ENCODE results near the gene ZBTB49. TPM values are rescaled to one million over a fixed set of nuclear protein-coding genes. Genes with fewer than 3 reads are reported as not detected.

ZBTB49 gene
- total and polyA plus RNA-seq, 2 of the 13 experiments (the other 11 are each of a cell fraction or from before 2014, with no cell fraction given), result 3.3 to 4.3 TPM

DNA sequence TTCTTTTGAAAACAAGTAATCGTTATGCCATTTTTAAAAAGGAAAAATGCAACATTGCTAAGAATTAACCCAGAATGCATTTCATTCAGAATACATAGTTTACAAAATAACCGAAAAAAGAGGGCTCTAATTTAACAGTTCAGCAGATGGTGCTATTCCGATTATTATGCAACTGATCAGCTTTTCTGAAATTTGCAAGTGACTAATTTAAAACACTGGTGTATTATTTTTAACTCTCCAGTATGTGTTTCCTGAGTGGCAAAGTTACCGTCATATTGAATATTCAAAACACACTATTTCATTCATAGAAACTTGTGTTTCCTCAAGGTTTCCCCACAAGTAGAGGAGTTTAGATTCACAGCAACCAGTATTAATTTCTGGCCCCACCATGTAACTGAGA, 21.1 kb downstream of the ZBTB49 start (continued):
- TF ChIP-seq ZNF260 (CRISPR knock-in tag; IDR thresholded peaks at IDR 0.05; ENCODE audit: borderline replicate concordance, low read depth) (no peak), ZNF264 (CRISPR knock-in tag; IDR thresholded peaks at IDR 0.05) (no peak), TBP (CRISPR knock-in tag; IDR thresholded peaks at IDR 0.05) (no peak), SNAI1 (CRISPR knock-in tag; IDR thresholded peaks at IDR 0.05; ENCODE audit: borderline replicate concordance) (no peak), ONECUT2 (CRISPR knock-in tag; IDR thresholded peaks at IDR 0.05) (no peak)

DNA sequence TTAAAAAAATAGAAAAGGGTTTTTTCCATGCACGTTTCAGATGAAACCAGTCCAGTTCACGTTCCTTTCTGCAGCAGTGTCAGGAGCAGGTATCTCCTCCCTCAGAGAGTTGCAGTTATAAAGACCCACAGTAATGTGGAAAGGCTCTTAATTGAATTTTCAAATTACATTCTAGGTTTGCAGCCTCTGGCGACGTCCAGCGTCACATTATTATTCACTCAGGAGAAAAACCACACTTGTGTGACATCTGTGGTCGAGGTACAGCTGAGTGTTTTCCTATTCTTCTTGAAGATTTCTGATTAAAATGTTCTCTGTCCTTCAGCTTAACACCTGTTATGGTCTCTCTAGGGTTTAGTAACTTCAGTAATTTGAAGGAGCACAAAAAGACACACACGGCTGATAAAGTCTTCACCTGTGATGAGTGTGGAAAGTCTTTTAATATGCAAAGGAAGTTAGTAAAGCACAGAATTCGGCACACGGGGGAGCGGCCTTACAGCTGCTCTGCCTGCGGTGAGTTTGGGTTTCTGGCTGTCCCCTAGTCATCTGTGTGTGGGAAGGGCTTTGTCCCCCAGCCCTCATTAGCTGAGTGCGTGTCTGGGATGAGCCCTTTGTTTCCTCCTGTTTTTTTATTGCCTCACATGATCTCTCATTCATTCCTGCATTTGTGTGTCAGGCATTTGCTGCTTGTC, 25.6 kb downstream of the ZBTB49 start:
- Histone ChIP-seq H3K27me3 (ENCODE audit: control insufficient read depth in 1 of 2, insufficient read depth in 2 of 2, low read length in 2 of 2) (no peaks in the 10 kb centered on the region), H3K4me1 (ENCODE audit: insufficient read depth, low read length) (no peaks in the 10 kb centered on the region), H3K4me2 (ENCODE audit: low read depth, low read length) (no peak overlapping the region), H2AFZ (ENCODE audit: low read length) (no peak overlapping the region), H3K9ac (ENCODE audit: insufficient read depth, low read depth, low read length) (no peak overlapping the region), H3K9me3 (ENCODE audit: low read length) (no peaks in the 10 kb centered on the region), H3K79me2 (ENCODE audit: insufficient read depth, low read length) (no peaks in the 10 kb centered on the region), H4K20me1 (ENCODE audit: insufficient read depth, low read length) (no peaks in the 10 kb centered on the region), H3K27ac (ENCODE audit: extremely low read length, insufficient read depth, low read length) (no peak overlapping the region), H3K4me3 (replicated peaks in 1 of 3; ENCODE audit: insufficient read depth in 1 of 3, low read depth in 2 of 3, low read length in 3 of 3) (no peak overlapping the region), H3K36me3 (replicated peaks in 1 of 2; ENCODE audit: control insufficient read depth in 1 of 2, insufficient read depth in 2 of 2, low read length in 2 of 2) (peaks cover 12 to 28% of the 10 kb centered on the region in 2 experiments; a peak in 4 of 5 replicates)
- FAIRE-seq (no peak), ATAC-seq (no peak), DNase-seq (ENCODE audit: low spot score) (no peak)
- in situ Hi-C loops (cut with HindIII; ENCODE audit: extremely low pct_ligation_motif_present, low pct_unique_long_range_greater_than_20kb), result no loop called here
- 94% methylated on average over 12 of the region's 12 CpGs for WGBS (ENCODE audit: low lambda C conversion rate)
- ChIA-PET CTCF (ENCODE audit: low intra/inter-chr PET ratio, low total read pairs) (no interaction called here), POLR2A (no interaction called here)
- BruUV-seq (replicated peaks), result no TSS peak
- TF ChIP-seq ZNF292 (CRISPR knock-in tag; IDR thresholded peaks at IDR 0.05; ENCODE audit: borderline replicate concordance, low read depth) (no peak), ARNT (IDR thresholded peaks at IDR 0.05) (no peak), BRD4 (CRISPR knock-in tag; IDR thresholded peaks at IDR 0.05) (no peak), SATB2 (CRISPR knock-in tag; IDR thresholded peaks at IDR 0.05) (no peak), PAX8 (CRISPR knock-in tag; IDR thresholded peaks at IDR 0.05; ENCODE audit: borderline replicate concordance) (no peak), ZSCAN30 (CRISPR knock-in tag; IDR thresholded peaks at IDR 0.05) (no peak), ZNF556 (CRISPR knock-in tag; IDR thresholded peaks at IDR 0.05; ENCODE audit: borderline replicate concordance) (no peak), ZNF124 (CRISPR knock-in tag; IDR thresholded peaks at IDR 0.05) (no peak), ZNF460 (CRISPR knock-in tag; IDR thresholded peaks at IDR 0.05; ENCODE audit: borderline replicate concordance) (no peak), BHLHE40 (IDR thresholded peaks at IDR 0.05; ENCODE audit: low read length) (no peak), ZNF781 (CRISPR knock-in tag; IDR thresholded peaks at IDR 0.05; ENCODE audit: borderline replicate concordance, not compliant biosample characterization) (no peak), ZNF30 (CRISPR knock-in tag; IDR thresholded peaks at IDR 0.05) (no peak), ZNF619 (CRISPR knock-in tag; IDR thresholded peaks at IDR 0.05) (no peak)
- TF ChIP-seq, protein P1, sequence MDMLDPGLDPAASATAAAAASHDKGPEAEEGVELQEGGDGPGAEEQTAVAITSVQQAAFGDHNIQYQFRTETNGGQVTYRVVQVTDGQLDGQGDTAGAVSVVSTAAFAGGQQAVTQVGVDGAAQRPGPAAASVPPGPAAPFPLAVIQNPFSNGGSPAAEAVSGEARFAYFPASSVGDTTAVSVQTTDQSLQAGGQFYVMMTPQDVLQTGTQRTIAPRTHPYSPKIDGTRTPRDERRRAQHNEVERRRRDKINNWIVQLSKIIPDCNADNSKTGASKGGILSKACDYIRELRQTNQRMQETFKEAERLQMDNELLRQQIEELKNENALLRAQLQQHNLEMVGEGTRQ (IDR thresholded peaks at IDR 0.05; ENCODE audit: low read depth, low read length), result no peak
- TF ChIP-seq, protein P1 (CRISPR knock-in tag; IDR thresholded peaks at IDR 0.05; ENCODE audit: borderline replicate concordance), result no peak
- intact Hi-C loops (cut with micrococcal nuclease; ENCODE audit: unreplicated experiment), result no loop called here
